NCI-H2196 treated with DMSO at 0.1 percent for 48 hours (cell line): ENCODE results near the gene DIP2C.
"Not testable (repeated sequence)": the region's sequence is repeated elsewhere in the genome, so short reads cannot be mapped to it uniquely, and the experiment has no call there.

Experiments used
- DNase-seq: peaks from one replicate; lab custom pipeline; 2025; ENCODE audit not compliant: unreplicated experiment; lab: John Stamatoyannopoulos, UW

The DIP2C gene

GRCh38 chr10:521261-522250 lies 167.9 kb downstream of the DIP2C start:
- no peak for DNase-seq

GRCh38 chr10:520402-520787 lies 169.1 kb downstream of the DIP2C start:
- no peak for DNase-seq

- no peak for DNase-seq
Measured at GRCh38 chr10:519716-520401, 169.6 kb downstream of the DIP2C start.

GRCh38 chr10:519055-519715 lies 170.3 kb downstream of the DIP2C start:
- no peak for DNase-seq

GRCh38 chr10:517872-518475 lies 171.5 kb downstream of the DIP2C start:
- DNase-seq = no peak

- no peak for DNase-seq
Measured at GRCh38 chr10:517241-517830, 172.1 kb downstream of the DIP2C start.

GRCh38 chr10:516764-517163 lies 172.7 kb downstream of the DIP2C start:
- DNase-seq = no peak

GRCh38 chr10:515674-516073 lies 173.8 kb downstream of the DIP2C start:
- no peak for DNase-seq

GRCh38 chr10:514137-514671 lies 175.3 kb downstream of the DIP2C start:
- DNase-seq = peak; percentile 43

- no peak for DNase-seq
Measured at GRCh38 chr10:513393-513792, 176.1 kb downstream of the DIP2C start.

- DNase-seq = not testable (repeated sequence)
Measured at GRCh38 chr10:512661-513060, 176.8 kb downstream of the DIP2C start.

GRCh38 chr10:511849-512191 lies 177.6 kb downstream of the DIP2C start:
- no peak for DNase-seq

- peak; percentile 36 for DNase-seq
Measured at GRCh38 chr10:511101-511848, 178.2 kb downstream of the DIP2C start.

- DNase-seq = no peak
Measured at GRCh38 chr10:510415-510881, 179.0 kb downstream of the DIP2C start.

- DNase-seq = no peak
Measured at GRCh38 chr10:509361-510102, 179.9 kb downstream of the DIP2C start.

- no peak for DNase-seq
Measured at GRCh38 chr10:508726-509125, 180.7 kb downstream of the DIP2C start.

GRCh38 chr10:507908-508444 lies 181.5 kb downstream of the DIP2C start:
- DNase-seq = no peak

- DNase-seq = no peak
Measured at GRCh38 chr10:507355-507699, 182.1 kb downstream of the DIP2C start.
